Measurements from ENCODE around the gene PRKRA.
A peak's percentile ranks its signal among the peaks of the same experiment; 100 is the strongest.
"Not testable (repeated sequence)": the region's sequence is repeated elsewhere in the genome, so short reads cannot be mapped to it uniquely, and the experiment has no call there.

Gene PRKRA

DNA sequence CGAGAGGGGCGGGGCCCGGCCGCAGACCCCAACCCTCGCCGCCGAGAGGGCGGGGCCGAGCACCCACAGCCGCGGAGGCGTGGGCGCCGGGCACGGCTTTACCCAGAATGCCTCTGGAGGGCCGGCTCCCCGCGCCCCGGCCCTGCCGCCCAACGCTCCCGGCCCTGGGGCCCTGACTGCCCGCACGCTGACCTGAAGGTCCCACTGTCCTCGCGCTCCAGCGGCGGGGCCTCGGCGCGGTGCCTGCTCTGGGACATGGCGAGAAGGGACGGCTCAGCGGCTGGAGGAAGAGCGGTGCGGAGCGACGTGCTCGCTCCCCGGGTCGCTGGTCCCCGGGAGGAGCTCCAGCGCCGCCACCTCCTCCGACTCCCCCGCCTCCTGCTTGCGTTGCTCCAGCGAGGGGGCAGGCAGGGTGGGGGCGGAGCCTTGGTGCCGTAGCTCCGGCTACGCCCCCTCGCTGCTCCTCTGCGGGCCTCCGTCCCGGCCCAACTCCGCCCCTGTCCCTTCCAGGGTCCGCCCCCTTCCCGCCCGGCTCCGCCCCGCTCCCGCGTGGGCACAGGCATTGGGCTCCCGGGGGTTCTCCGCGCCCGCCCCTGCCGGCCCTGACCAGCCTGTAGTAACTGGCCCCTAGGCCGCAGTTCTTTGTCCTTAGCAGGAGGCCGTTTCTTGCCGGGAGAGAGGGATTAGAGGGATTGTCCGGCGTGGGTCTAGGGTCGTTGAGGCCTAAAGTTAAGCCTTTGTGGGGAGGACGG lies at the start of gene PRKRA, which contains the start of gene PJVK:
Gene PRKRA, minus strand, starts transcription at position 402 of the 752 bp plus-strand sequence. Its CDS starts 145 bp downstream, at position 257.
Gene PJVK, plus strand, starts transcription at position 605 of the 752 bp plus-strand sequence. CDS start 2,032 bp downstream, outside the sequence.
- peak; percentile 95 for DNase-seq (ENCODE audit: low spot score)

DNA sequence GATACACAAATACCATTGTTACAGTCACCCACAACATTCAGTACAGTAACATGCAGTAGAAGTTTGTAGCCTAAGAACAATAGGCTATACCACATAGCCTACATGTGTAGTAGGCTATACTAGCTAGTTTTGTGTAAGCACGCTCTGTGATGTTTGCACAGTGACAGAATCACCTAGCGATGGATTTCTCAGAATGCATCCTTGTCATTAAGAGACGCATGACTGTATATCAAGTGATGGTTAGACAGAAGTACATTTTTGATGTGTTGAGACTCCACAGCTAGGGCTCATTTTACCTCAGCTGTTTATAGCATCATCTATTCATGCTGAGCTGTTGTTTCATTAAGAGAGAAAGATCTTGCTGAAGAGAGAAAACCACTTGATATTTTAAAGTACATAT lies 48.7 kb upstream of the PRKRA start:
- DNase-seq (ENCODE audit: low spot score): no peak

DNA sequence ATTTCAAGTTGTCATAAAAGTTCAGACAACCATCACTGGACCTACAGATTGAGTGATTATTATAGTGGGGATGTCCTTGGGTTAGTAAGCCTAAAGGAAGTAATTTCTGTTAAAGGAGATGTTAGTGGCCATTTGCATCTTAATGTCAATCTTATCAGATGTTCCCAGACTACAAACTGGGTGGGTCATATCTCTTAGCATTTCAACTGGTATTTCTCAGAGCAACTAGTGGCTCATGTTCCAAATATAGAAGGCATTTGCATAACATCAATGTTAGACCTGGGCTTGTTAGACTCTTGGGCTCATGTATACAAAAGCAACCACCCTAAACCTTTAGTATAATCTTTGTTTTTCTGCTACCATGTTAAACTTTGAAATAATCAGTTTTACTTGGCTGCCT lies 47.2 kb upstream of the PRKRA start:
- peak; percentile 36 for DNase-seq (ENCODE audit: low spot score)

DNA sequence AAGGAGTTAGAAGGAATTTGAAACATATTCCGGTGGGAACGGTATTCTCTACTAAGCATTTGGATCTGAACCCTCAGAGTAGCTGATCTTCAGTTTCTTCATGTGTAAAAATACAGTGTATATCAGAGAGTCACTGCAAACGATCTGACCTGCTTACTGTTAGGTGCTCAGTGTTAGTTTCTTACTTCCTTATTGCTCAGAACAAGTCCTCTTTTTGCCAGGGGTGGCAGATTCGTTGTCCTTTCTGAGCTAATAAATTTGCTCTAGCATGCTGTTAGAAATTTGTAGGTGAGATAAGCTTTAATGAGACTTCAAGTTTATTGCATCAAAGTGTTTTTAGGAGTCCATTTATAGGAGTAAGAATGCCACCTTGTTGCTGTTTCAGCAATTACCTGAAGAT lies 45.1 kb upstream of the PRKRA start:
- no peak for DNase-seq (ENCODE audit: low spot score)

DNA sequence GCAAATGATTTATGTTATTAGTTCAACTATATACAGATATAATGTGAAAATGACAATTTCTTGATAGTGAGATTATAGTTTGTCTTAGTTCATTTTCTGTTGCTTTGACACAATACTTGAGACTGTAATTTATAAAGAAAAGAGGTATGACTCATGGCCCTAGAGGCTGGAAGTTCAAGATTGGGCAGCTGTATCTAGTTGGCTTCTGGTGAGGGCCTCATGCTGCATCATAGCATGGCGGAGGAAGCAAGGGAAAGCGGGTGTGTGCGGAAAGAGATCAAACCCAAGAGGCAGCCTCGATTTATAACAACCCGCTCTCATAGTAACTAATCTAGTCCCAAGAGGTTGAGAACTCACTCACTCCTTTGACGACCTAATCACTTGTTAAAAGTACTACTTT lies 40.6 kb upstream of the PRKRA start:
- no peak for DNase-seq (ENCODE audit: low spot score)

DNA sequence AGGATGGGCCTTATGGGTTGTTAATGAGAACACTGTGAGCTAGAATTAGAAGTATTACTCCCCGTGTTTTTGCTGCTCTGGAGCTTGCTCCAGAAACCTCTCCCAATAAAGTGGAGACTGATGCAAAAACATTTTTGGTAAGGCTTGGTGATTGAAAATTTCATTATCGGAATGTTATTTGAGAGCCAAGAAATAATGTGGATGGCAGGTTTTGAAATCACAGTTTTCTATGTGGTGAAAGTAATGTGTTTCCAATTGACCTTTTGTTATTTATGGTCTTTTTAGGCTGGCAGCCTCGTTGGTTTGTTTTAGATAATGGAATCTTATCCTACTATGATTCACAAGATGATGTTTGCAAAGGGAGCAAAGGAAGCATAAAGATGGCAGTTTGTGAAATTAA lies 34.4 kb upstream of the PRKRA start:
- DNase-seq (ENCODE audit: low spot score): no peak

DNA sequence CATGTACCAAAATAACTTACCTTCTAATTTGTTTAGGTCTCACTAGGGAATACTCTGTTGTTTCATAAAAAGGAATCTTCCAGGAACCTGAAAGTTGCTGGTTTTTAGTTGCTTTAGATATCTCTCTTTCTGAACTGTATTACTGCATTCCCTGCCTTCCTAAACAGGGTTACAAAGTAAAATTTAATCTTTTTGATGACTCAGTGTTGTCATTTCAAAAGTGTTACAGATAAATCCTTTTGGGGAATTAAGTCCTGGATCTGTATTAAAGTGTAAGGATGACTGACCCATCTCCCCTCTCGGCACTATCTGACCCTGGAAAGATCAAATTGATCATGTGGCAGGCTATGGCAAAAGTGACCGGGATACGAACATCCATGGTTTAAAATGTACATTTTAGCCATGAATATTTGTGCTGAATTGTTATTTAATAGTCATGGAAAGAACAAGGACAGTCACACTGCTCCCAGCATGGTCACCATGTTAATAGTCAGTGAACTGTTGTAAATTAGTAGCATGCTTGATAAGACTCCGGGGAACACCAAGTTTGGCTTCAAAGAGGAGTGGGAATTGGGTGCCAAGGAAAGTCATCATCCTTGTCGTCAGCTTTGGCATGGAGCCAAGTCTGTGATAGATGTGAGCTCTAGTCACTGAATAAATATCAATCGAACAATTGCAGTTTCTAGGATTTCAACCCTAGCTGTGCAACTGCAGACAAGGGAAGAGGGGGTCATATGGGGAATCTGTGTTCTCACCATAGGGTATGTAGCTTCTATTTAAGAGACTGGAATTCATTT lies 33.5 kb upstream of the PRKRA start:
- no peak for DNase-seq (ENCODE audit: low spot score)

DNA sequence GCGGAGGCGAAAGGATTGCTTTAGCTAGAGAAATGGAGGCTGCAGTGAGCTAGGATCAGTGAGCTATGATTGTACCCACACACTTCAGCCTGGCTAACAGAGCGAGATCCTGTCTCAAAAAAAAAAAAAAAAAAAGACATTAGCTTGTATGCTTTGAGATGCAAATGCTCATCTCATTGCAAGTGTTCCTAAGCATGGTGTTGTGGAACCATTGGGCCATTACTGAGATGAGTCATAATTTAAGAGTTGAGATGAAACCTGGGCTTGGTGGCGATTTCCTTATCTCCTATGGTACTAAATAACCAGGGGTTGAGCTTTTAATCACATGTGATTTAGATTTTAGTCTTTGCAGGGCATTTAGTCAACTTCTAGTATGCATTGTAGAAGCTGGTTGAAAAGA lies 31.5 kb upstream of the PRKRA start:
- peak; percentile 77 for DNase-seq (ENCODE audit: low spot score)

DNA sequence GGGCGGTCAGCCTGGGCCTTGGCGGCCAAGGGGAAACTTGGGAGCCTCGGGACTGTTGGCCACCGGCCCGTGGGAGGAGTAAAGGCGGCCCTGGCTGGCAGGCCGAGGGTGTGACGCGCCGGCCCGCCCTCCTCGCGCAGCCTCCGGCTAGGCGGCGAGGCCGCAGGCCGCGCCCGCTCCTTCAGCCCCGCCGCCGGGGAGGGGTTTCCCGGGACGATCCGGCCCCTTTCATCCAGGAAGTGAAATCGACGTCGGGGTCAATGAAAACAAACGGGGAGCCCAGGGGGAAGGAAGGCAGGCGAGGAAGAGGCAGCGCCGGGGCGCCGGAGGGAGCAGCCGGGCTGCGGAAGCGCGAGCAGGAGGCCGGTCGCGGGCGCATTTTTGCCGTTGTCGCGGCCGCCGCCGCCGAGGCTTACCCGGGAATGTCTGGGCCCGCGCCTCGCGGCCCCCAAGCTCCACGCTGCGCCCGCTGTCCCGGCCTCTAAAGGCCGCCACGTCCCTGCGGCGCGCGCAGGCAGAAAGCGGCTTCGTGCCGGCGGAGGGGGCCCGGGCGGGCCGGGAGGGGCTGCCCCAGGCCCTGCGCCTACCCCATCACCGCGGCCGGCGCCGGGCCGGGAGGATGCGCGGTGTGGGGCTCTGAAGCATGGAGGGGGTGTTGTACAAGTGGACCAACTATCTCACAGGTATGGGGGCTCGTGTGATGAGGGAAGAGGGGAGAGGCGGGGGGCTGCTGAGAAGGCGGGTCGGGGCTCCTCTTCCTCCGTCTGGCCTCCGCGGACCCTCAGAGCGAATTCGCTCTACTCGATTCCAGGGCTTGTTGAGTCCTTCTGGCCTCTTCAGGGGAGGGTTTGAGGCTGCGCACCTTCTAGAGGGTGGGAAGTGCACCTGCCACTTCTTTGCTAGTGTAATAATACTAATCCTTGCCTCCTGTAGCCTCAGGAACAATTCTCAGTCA lies 29.5 kb upstream of the PRKRA start, which contains the start of gene PLEKHA3:
Gene PLEKHA3, plus strand, starts transcription at position 231 of the 955 bp plus-strand sequence. Its CDS starts 413 bp downstream, at position 644.
- peak; percentile 77 for DNase-seq (ENCODE audit: low spot score)

DNA sequence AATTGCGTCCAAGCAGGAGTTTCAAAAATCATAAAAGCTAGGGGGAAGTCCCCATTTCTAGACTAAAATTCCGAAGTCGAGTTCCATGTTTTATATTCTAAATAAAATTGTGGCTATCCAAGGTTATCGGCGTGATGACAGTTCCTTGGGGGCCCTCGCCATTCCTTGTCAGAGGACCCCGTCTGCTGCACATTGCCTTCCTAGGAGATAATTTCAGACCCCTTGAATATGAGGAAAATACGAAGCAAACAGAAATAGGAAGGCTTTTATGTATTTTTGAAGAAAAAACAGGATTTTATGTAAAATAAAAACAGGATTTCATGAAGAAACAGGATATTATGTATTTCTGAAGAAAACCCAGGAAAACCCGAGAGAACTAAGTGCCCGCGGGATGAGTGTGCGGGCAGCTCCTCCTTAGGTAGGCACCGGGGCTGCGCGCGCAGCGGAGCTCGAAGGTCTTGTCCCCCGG lies 28.8 kb upstream of the PRKRA start:
- DNase-seq (ENCODE audit: low spot score): no peak

DNA sequence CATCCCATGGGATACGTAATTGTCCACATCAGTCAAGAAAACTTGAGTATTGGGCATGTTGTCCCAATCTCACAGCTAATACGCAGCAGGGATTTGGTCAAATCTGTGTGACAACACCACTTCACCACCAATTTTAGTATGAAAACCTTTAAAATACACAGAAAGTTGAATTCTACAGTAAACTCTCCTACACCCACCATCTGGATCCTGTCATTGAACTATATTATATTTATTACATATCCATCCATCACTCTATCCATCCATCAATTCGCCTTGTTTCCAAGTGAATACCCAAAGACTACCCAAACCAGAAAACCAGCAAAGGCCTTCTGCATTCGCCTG lies 28.3 kb upstream of the PRKRA start:
- DNase-seq (ENCODE audit: low spot score): no peak

DNA sequence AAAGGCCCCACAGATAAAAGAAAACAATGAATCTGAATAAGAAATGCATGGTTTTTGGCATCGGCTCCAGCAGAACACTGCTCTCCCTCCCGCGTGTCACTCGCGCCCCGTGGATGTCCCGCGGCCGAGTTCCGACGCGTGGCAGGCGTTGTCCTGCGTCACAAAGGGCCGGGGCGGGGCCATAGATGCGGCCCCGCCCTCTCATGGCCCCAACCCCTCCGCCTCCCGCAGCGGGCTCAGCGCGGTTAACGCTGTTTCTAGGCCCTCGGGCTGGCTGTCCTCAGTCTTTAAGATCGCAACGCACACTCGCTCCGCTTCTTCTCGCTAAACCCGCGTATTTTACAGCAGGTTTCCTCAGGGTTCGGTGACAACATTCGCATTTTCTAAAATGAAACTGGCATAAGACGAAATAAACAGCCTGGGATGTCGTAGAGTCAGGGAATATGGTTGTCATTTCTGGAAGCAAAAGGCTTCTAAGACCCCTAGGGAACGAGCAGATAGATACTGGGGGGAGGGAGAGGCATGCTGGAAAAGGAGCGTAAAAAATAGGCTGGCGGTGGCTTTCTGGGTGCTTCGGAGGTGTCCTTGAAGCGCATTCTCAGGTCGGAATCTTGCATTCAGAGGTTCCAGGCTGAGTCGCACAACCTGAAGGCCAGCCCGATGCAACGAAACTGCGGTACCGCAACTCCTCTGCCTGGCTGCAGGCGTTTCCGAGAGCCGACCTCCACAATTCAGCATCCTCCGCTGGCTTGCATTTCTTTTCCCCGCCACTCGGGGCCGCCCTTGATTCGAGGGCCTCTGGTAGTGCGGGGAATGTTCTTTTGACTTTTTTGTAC lies 27.7 kb upstream of the PRKRA start, which contains the start of gene FKBP7:
Gene FKBP7, minus strand, starts transcription at position 162 of the 836 bp plus-strand sequence. Its CDS starts 101 bp downstream, at position 61.
- DNase-seq (ENCODE audit: low spot score): peak; percentile 92

DNA sequence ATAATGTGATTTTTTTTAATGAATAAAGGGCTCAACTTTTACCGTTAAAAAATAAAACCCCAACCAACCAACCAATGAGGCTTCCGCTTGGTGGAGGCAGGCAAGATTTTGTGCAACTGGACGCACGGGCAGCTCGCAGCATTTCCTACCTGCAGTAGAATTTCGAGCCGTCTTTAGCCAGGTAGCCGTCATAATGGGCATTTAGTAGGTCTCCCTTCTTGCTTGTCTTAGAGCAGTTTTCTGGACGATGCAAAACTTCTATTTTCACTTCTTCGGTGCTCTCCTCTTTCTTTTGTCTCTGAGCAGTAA lies 27.1 kb upstream of the PRKRA start:
- DNase-seq (ENCODE audit: low spot score): no peak

DNA sequence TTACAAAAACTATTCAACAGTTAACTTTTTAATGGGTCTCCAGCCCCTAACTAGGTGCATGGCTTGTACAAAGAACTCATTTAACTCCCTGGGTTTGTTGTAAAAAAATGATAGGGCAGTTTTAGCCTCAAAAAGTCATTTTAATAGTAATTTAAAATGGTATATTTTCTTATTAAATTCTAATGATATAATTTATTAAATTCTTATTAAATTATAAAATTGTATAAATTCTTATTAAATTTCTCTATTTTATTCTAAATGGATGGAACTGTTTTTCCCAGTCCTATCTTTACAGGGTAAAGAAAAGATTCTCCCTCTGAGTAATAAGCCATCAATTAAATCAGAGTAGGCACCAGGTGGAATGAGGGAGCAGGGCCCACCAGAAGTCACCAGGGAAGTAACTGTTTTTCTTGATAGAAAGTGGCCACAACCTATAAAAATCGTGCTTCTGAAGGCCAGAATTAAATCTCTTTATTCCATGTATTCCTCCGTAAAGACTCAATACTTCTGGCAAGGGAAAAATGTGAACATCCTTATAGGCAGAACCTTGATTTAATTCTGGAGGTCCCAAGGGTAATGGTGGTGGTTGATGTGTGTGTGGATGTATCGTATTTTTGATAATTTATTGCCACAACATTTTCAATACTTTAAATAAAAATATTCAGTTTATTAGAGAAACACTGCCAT lies 26.6 kb upstream of the PRKRA start:
- DNase-seq (ENCODE audit: low spot score): no peak

DNA sequence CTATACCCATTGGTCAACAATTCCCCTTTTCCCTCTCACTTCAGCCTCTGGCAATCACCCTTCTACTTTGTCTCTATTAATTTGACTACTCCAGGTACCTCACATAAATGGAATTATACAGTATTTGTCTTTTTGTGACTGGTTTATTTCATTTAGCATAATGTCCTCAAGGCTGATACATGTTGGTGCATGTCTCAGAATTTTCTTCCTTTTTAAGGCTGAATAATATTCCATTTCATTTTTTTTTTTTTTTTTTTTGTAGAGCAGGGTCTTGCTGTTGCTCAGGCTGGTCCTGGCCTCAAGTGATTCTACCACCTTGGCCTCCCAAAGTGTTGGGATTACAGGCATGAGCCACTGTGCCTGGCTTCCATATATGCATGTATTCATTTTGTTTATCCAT lies 25.5 kb upstream of the PRKRA start:
- no peak for DNase-seq (ENCODE audit: low spot score)

DNA sequence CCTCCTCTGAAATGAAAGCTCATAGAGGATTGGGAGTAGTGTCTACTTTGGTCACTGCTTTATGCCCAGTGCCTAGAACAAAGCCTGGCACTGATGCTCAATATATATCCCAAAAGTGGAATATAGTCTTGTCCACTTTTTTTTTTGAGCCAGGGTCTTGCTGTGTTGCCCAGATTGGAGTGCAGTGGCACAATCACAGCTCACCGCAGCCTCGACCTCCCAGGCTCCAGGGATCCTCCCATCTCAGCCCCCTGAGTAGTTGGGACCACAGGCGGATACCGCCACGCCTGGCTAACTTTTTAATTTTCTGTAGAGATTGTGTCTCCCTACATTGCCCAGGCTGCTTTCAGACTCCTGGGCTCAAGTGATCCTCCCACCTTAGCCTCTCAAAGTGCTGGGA lies 23.6 kb upstream of the PRKRA start:
- DNase-seq (ENCODE audit: low spot score): no peak

DNA sequence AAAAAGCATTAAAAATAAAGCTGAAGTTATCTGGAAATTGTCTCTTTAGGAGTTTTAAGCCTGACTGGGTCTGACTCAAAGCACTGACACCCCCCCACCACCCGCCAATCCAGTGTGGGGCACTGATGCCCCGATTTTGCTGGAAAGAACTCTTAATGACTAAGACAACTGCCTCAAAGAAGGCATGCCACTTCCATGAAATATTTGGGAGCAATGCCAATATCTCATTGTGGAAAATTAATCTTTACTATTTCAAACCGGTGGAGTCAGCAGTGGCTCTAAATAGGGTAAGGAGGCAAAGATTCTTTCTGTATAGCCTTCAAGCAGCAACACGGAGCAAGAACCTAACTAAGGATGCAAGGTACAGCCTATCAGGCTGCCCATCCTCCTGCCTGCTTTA lies 23.0 kb upstream of the PRKRA start:
- DNase-seq (ENCODE audit: low spot score): no peak

DNA sequence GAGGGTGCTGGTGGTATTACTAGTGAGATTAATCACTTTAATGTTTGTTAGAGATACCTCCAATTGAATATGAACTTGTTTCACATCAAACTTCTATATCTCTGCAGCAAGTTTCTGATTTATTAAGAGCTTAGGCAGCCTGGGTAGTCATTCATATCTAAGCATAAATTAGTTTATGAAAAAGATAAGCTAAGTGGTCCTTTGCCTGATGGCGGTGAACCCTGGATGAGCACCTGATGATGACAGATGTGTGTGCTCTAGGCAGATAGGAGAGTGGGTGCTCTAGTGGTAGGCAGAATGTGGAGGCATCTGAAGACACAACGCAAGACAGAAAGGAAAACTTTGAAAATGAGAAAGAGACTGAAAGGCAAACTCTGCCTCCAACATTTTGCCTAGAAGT lies 22.4 kb upstream of the PRKRA start:
- no peak for DNase-seq (ENCODE audit: low spot score)

DNA sequence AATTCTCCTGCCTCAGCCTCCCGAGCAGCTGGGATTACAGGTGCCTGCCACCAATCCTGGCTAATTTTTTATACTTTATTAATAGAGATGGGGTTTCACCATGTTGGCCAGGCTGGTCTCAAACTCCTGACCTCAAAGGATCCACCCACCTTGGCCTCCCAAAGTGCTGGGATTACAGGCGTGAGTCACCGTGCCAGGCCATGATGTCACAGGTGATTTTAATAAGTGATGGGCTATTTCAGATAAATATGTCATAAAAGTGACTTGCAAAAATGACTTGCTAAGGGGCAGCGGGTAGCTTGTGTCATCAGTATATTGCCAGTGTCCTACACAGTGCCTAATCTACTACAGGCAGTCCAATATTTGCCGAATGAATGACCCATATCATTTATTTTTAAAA lies 20.3 kb upstream of the PRKRA start:
- DNase-seq (ENCODE audit: low spot score): not testable (repeated sequence)

DNA sequence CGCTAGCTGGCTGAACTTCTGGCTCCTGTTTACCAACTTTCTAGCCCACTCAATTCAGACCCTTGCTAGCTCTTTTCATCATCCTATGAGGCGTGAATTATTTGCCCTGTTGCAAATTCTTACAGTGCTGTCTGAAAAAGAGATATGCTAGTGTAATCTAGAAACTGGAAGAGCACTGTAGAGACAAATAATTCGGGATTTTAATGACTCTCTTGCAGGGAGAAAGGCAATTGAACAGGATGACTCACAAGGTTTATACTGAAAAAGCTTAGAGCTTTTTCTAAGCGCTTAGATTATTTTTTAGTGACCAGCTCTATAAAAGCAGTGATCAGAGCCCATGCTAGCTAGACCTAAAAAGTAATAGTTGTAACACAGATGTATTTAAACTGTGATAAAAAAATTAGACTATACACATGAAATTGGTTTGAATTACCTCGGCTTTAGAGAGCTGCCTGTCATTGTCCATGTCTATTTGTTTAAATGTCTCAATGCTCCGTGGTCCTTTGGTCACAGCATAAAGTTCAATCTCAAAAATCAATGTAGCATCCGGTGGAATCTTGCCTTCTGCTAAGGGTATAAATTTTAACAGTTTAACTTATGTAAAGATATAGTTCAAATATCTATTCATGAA lies 18.4 kb upstream of the PRKRA start:
- DNase-seq (ENCODE audit: low spot score): no peak

Measured in NAMALWA (cell line).